ENCODE results near the gene SUDS3.

Gene SUDS3

GRCh38 chr12:118447181-118447580, 70.8 kb downstream of the SUDS3 start:
- no peak for DNase-seq (ENCODE audit: low read depth in 2 of 2)

- DNase-seq (ENCODE audit: low read depth in 2 of 2) = no peak
These were observed 72.0 kb downstream of the SUDS3 start for GRCh38 chr12:118448341-118448740.

- no peak for DNase-seq (ENCODE audit: low read depth in 2 of 2)
These were observed 79.0 kb downstream of the SUDS3 start for GRCh38 chr12:118455327-118455726.

GRCh38 chr12:118456741-118457140, 80.4 kb downstream of the SUDS3 start:
- DNase-seq (ENCODE audit: low read depth in 2 of 2) = no peak

DNA sequence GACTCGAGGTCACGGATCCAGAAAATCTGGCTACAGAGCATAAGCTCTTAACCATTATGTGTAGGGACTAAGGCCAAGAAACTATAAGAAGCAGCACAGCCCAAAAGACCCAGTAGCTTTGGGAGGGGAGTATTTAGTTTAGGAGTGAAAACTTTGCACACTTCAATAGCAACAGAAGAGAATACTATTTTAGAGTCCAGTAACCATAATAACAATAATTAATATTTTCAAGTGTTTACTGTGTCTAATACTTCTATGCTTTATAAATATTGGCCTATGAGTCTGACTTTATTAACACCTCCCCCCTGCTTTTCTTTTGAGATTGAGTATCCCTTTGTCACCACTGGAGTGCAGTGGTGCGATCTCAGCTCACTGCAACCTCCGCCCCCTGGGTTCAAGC, 82.8 kb downstream of the SUDS3 start:
- no peak for DNase-seq (ENCODE audit: low read depth in 2 of 2)

DNA sequence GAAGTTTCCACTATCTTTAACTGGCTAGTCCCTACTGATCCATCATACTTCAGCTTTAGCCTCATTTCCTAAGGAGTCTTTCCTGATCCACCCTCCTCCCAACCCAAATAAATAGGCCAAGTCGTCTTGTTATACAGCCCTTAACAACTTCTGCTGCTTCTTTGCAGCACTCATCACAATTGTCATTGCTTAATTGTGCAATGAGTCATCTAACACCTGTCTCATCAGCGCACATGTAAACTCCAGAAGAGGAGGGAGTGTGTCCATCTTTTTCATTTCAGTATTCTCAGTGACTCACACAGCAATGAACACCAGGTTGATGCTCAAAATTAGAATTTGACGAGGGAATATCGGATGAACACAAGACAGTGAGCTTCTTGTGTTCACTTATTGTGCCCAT, 87.3 kb downstream of the SUDS3 start:
- no peak for DNase-seq (ENCODE audit: low read depth in 2 of 2)

DNA sequence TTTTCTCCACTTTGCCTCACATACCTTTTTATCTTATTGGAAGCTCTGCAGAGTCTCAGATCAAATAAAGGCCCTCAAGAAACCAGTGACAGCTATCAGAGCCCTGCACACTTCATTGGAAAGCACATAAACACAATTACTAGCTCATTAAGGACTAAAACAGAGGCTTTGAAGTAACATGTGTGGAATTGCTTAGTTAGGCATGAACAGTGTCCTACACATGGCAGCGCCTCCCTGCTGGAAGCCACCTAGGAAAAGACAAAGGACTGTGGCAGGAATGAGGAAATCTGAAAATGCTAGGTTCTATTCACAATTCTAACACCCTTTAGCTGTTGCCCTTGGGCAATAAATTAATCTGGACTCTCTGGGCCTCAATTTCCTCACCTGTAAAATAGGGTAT, 89.4 kb downstream of the SUDS3 start:
- no peak for DNase-seq (ENCODE audit: low read depth in 2 of 2)

Data from stimulated activated CD8-positive, alpha-beta memory T cell treated with anti-CD3 and anti-CD28 coated beads, Interleukin-2, amount 100 ng/mL, for 48 hours (primary cell).